ENCODE results near the gene SULT1A3.
"Not testable (repeated sequence)": the region's sequence is repeated elsewhere in the genome, so short reads cannot be mapped to it uniquely, and the experiment has no call there.

Gene SULT1A3

DNA sequence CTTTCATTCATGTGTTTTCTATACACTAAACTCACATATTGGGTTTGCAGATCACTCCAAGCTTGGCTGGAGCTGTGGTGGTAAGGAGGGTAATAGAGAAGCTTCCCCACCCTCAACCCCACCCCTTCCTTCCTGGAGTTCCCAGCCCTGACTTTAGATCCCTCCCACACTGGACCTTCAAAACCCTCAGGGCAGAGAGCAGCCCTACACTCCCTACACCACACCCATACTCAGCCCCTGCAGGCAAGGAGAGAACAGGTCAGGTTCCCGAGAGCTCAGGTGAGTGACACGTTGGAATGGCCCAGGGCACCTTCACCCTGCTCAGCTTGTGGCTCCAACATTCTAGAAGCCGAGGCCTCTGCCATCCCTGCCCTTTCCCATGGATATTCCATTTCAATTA lies at the start of gene SULT1A3:
SULT1A3 (plus strand) TSS at position 207 of the 400 bp plus-strand sequence. CDS start 1,474 bp downstream, outside the sequence.
- DNase-seq = not testable (repeated sequence)

DNA sequence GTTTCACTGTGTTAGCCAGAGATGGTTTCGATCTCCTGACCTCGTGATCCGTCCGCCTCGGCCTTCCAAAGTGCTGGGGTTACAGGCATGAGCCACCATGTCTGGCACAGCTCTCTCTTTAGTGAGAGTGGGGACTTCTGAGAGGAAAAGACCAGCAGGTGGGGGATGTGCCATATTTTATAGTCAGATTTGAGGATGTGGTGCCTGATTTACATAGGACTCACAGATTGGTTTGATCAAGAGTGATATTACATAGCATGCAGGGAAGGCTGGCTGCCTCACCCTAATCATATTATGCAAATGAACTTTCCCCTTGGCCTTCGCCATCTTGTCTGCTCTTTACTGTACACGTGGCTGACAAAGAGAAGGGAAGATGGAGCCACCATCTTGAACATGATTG lies 48.0 kb upstream of the SULT1A3 start:
- DNase-seq = no peak

DNA sequence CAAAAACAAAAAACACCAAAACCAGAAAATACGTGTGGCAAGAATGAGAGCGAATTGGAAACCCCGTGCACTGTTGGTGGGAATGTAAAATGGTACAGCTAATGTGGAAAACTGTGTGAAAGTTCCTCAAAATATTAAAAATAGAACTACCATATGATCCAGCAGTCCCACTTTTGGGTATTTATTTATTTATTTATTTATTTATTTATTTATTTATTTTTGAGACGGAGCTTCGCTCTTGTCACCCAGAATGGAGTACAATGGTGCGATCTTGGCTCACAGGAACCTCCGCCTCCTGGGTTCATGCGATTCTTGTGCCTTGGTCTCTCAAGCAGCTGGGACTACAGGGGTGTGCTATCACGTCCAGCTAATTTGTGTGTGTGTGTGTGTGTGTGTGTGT lies 46.5 kb upstream of the SULT1A3 start:
- no peak for DNase-seq

DNA sequence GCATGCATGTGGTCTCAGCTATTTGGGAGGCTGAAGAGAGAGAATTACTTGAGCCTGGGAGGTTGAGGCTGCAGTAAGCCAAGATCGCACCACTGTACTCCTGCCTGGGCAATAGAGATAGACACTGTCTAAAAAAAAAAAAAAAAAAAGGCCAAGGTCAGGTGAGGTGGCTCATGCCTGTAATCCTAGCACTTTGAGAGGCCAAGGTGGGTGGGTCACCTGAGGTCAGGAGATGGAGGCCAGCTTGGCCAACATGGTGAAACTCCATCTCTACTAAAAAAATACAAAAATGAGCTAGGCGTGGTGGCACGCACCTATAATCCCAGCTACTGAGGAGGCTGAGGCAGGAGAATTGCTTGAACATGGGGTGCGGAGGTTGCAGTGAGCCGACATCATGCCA lies 43.9 kb upstream of the SULT1A3 start:
- DNase-seq = no peak

DNA sequence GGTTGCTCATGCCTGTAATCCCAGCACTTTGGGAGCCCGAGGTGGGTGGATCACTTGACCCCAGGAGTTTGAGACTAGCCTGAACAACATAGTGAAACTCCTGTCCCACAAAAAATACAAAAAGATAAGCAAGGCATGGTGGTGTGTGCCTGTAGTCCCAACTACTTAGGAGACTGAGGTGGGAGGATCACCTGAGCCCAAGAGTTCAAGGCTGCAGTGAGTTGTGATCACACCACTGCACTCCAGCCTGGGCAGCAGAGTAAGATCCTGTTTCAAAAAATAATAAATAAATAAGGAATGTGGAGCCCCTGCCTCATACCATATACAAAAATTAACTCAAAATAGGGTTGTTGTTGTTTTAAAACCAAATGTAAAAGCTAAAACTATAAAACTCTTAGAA lies 41.8 kb upstream of the SULT1A3 start:
- DNase-seq = no peak

DNA sequence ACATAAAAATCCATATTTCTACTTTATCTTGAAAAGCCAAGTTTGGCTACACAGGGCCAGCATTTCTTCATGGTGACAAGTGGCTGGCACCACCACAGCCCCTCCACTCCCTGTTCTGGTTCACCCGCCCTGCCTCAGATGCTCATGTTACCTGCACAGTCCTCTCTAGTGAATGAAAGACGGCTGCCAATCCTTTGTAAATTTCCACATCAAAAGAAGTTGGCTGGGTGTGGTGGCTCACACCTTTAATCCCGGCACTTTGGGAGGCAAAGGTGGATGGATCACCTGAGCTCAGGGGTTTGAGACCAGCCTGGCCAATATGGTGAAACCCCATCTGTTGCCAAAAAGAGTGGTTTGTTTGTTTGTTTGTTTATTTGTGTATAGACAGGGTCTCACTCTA lies 35.5 kb upstream of the SULT1A3 start:
- DNase-seq = no peak

DNA sequence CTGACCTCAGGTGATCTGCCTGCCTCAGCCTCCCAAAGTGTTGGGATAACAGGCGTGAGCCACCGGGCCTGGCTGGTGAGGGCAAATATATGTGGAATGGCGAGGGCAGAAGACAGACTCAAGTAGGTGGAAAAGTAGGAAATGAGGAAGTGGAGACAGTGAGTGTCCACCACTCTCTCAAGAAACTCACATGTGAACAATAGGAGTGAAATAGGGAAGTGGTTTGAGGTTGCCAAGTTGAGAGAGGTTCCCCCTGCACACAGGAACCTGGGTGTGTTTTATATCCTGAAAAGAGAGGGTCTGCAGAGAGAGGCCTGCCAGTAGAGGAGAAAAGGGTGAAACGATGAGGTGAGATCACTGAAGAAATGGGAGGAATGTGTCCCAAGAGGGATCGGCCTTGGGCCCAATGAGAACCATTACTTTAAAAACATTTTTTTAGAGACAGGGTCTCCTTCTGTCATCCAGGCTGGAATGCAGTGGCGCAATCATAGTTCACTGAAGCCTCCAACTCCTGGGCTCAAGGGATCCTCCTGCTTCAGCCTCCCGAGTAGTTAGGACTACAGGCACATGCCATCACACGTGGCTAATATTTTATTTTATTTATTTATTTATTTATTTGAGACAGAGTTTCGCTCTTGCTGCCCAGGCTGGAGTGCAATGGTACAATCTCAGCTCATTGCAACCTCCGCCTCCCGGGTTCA lies 32.7 kb upstream of the SULT1A3 start:
- no peak for DNase-seq

DNA sequence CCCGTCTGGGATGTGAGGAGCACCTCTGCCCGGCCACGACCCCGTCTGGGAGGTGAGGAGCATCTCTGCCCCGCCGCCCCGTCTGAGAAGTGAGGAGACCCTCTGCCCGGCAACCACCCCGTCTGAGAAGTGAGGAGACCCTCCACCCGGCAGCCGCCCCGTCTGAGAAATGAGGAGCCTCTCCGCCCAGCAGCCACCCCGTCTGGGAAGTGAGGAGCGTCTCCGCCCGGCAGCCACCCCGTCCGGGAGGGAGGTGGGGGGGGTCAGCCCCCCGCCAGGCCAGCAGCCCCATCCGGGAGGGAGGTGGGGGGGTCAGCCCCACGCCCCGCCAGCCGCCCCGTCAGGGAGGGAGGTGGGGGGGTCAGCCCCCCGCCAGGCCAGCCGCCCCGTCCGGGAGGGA lies 30.3 kb upstream of the SULT1A3 start:
- DNase-seq = not testable (repeated sequence)

DNA sequence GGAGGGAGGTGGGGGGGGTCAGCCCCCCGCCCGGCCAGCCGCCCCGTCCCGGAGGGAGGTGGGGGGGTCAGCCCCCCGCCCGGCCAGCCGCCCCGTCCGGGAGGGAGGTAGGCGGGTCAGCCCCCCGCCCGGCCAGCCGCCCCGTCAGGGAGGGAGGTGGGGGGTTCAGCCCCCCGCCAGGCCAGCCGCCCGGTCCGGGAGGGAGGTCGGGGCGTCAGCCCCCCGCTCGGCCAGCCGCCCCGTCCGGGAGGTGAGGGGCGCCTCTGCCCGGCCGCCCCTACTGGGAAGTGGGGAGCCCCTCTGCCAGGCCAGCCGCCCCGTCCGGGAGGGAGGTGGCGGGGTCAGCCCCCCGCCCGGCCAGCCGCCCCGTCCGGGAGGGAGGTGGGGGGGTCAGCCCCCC lies 29.6 kb upstream of the SULT1A3 start:
- DNase-seq = not testable (repeated sequence)

DNA sequence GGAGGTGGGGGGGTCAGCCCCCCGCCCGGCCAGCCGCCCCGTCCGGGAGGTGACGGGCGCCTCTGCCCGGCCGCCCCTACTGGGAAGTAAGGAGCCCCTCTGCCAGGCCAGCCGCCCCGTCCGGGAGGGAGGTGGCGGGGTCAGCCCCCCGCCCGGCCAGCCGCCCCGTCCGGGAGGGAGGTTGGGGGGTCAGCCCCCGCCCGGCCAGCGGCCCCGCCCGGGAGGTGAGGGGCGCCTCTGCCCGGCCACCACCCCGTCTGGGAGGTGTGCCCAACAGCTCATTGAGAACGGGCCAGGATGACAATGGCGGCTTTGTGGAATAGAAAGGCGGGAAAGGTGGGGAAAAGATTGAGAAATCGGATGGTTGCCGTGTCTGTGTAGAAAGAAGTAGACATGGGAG lies 28.9 kb upstream of the SULT1A3 start:
- DNase-seq = not testable (repeated sequence)

DNA sequence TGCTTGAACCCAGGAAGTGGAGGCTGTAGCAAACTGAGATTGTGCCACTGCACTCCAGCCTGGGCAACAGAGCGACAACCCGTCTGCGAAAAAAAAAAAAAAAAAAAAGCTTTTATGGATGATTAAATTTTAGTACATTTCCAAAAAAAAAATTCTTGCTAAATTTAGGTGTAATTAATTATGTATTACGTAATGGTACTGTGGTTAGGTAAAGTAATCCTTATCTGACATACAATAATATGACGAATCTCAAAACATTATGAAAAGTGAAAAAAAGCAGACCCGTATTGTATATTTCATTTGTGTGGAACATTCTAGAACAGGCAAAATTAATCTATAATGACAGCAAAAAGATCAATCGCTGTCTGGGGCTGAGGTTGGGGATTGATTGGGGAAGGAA lies 26.0 kb upstream of the SULT1A3 start:
- no peak for DNase-seq

DNA sequence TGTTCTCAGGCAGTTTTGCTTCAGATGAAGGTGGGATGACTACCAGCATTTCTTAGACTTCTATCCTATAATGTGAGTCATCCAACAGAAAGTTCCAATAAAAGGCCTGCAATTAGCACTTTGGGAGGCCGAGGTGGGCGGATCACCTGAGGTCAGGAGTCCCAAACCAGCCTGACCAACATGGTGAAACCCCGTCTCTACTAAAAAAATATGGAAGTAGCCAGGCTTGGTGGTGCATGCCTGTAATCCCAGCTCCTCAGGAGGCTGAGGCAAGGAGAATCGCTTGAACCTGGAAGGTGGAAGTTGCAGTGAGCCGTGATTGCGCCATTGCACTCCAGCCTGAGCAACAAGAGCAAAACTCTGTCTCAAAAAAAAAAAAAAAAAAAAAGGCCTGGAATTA lies 22.2 kb upstream of the SULT1A3 start:
- not testable (repeated sequence) for DNase-seq

DNA sequence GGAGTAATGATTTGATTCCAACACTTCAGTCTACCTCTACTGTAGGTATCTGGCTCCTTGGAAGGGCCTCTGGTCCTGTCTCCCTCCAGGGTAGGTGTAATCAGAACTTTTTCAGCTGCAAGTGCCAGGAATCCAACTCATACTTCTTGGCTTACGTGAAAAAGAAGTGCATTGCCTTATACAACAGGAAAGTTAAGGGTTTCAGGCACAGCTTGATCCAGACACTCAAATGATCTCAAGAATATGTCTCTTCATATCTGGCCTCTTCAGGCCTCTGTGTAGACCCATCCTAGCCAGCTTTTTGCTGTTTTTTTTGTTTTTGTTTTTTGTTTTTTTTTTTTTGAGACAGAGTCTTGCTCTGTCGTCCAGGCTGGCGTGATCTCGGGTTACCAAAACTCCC lies 19.9 kb upstream of the SULT1A3 start:
- DNase-seq = no peak

DNA sequence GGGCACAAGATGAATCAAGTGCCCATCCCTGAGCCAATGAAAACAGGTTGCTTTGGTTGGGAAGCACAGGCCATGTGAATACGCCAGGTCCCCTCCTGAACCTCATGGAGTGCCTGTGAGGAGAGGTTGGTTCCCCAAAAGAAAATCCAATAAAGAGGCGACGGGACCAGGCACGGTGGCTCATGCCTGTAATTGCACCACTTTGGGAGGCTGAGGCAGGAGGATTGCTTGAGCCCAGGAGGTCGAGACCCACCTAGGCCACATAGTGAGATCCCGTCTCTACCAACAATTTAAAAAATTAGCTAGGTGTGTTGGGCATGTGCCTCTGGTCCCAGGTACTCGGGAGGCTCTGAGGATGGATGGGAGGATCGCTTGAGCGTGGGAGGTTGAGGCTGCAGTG lies 19.1 kb upstream of the SULT1A3 start:
- no peak for DNase-seq

DNA sequence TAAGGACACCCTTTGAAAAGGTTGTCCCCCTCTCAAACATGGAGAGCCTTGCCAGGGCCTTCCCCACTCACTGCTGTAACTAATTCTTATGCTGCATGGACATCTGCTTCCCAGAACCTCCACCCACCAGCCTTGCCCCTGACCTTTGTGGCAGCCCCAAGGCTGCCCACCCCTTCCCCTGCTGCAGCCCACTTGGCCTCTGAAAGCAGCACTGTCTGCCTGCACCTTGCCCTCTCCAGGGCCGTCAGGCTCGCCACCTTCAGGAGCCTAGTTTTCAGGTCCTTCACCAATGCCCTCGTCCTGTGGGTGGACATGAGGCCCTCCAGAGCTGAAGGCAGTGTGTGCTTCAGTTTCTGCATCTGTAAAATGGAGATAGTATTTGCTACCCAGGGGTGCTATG lies 18.3 kb upstream of the SULT1A3 start:
- DNase-seq = no peak

DNA sequence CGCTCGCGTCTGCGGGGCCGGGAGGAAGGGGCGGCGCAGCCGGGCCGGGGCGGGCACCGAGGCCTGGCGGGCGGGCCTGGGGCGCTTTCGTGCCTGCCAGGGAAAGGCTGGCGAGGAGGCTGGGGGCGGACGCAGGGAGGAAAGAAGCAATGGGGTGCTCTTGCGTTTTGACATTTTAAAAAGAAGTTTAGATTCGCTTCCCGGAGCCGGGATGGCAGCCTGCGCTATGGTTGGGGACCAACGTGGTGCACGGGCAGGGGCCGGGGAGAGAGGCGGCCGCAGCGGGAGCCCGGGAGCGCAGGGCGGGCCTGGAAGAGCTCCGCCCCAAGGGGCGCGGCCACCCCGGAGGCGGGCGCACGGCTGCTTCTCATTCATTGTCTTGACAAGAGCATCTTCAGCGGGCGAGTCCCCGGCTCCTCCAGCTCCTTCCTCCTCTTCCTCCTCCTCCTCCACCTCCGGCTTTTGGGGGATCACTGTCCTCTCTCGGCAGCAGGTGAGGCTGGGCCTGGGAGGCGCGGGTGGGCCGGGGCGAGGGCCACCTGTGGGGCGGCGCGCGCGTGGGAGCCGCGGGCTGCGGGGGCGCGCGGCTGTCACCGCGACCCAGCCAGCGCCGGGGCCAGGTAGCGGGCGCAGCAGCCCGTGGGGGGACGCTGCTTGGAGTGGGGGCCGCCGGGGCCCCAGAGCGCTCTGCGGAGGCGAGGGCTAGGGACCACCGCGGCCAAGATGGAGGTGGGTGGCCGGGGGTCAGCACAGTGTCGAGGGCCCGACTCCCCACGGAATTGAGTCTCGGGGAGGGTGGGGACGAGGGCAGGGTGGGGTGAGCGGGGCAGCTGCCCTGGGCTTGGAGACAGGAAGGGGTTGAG lies 15.6 kb upstream of the SULT1A3 start, which contains the start of gene CORO1A:
CORO1A (plus strand) TSS at position 370 of the 863 bp plus-strand sequence. CDS start 1,608 bp downstream, outside the sequence.
- peak; percentile 94 for DNase-seq

DNA sequence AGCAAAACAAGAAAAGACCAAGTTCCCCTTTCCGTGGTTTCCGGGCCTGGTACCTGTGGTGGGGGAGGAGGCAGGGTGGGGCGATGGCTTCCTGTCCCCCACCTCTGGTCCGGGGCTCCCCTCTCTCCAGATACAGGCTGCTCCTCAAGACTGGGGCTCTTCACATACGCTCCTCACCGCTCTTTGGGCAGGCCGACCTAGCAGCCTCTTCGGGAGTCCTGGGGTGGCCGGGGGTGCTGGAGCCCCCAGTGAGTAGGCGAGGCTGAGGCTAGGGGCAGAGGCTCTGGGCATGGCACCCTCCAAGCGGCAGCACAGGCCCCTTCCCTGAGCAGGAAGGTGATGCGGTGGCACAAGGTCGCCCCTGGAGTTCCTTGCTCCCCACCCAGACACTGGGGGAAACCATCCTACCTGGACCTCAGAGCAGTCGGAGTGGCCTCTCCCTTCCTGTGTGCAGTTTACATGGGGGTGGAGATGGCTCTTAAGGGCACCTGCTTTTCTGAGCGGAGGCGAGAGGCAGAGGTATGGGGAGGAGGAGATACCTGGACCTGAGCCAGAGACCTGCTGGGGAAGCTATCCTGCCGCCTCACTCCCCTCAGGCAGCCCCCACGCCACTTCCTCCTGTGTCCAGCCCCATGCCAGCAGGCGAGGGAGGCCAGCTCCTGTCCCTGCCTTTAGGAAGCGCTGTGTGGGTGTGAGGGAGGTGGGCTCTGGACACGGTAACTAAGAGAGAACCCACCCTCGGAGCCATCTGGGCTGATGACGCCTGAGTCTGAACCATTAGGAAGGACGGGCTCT lies 14.8 kb upstream of the SULT1A3 start:
- peak; percentile 18 for DNase-seq

DNA sequence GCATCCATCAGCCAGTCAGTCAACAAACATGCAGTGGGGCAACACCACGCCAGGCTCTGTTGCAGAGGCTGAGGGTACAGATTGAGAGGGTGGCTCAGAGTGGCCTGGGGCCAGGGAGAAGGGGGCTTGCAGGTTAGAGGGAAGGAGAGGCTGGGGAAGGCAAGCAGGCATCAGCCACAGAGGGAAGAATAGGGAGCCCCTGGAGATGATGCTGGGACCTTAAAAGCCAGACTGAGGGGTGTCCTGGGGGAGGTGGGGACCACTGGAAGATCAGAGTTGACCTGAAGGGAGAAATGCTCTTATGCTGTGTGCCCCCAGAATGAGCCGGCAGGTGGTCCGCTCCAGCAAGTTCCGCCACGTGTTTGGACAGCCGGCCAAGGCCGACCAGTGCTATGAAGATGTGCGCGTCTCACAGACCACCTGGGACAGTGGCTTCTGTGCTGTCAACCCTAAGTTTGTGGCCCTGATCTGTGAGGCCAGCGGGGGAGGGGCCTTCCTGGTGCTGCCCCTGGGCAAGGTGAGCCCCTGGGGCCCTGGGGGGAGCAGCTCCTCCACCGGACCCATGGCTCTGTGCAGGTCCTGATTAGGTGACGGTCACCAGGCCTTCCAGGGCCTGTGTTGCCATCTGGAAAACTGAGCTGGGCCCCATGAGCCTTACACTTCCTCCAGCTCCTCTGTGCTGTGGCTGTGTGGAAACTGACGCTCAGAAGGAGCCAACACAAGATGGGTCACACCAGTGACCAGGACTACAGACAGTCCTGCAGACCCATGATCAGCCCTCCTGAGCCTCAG lies 14.0 kb upstream of the SULT1A3 start:
- DNase-seq = no peak

DNA sequence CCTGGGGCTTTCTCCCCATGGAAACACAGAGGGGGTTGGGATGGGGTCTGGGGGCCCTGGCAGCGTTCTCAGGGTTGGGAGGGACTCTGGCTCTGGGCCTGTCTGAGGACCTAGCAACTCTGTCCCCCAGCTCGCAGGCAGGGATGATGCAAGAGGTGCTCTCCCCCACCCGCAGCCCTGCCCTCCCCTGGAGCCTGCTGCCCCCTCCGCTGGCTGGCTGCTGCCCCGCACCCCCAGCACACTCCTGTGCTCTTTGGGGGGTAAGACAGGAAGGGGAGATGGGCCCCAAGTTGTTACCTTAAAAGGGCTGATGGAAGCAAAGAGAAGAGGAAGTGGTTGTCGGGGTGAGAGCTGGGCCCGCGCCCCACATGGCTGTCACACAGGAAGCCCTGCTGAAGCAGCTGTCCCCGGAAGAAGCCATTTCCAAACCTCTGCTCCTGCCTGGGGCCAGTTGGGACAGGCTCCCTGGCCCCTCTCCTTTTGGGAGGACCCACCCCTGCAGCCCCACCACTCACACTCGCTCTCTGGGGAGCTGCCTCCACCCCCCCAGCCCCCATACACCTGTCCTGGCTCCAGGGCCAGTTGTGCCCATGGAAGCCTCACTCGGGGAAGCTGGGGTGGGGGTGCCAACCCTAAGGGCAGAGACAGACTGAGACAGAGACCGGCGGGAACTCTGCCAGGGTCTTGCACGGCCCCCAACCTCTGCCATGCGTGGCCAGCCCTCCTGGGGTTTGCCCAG lies 13.2 kb upstream of the SULT1A3 start:
- no peak for DNase-seq

DNA sequence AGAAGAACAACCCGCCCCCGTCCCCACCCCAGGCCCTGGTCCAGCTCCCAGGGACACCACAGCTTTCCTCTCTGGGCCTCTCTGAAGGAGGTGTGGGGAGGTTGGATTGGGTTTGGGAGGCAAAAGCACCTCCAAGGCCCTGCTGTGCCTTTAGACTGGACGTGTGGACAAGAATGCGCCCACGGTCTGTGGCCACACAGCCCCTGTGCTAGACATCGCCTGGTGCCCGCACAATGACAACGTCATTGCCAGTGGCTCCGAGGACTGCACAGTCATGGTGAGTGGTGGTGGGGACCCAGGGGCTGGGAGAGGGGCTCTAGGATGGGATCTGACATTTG lies 12.6 kb upstream of the SULT1A3 start:
- DNase-seq = no peak

DNA sequence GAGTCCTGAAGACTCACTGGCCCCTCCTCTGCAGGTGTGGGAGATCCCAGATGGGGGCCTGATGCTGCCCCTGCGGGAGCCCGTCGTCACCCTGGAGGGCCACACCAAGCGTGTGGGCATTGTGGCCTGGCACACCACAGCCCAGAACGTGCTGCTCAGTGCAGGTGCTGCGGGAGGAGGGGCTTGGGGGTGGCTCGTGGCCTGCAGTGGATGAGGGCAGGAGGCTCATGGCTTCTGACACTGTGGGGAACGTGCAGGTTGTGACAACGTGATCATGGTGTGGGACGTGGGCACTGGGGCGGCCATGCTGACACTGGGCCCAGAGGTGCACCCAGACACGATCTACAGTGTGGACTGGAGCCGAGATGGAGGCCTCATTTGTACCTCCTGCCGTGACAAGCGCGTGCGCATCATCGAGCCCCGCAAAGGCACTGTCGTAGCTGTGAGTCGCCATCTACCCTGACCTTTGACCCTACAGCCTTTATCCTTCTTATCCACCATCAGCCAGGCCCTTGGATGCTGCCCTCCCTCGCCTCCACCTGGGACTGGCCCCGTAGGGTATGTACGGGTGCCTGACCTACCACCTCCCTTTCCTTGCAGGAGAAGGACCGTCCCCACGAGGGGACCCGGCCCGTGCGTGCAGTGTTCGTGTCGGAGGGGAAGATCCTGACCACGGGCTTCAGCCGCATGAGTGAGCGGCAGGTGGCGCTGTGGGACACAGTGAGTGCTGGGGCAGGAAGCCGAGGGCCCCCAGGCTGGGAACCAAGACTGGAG lies 12.1 kb upstream of the SULT1A3 start:
- DNase-seq = peak; percentile 28

All from retina (tissue), 1 donor.